GM12864 (cell line): ENCODE data around the gene UGT1A6.
"Not testable (repeated sequence)": the region's sequence is repeated elsewhere in the genome, so short reads cannot be mapped to it uniquely, and the experiment has no call there.

Source experiments
- DNase-seq: peaks from one replicate; pipeline ENCODE4 v3.0.0-alpha.2; 2011; ENCODE audit warnings: low read depth
- H3K4me3 ChIP-seq: 2 replicates; pipeline ENCODE4 v1.5.1; 2011; ENCODE audit warnings: mild to moderate bottlenecking, low read depth, low read length, control low read depth
- TF ChIP-seq, protein P1 (sequence below): IDR thresholded peaks from 2 replicates; pipeline ENCODE4 v1.5.1; 2011; ENCODE audit warnings: low read depth, mild to moderate bottlenecking, moderate library complexity, low read length, control low read depth, inconsistent platforms; ENCODE audit errors: missing control alignments

The UGT1A6 gene

DNA sequence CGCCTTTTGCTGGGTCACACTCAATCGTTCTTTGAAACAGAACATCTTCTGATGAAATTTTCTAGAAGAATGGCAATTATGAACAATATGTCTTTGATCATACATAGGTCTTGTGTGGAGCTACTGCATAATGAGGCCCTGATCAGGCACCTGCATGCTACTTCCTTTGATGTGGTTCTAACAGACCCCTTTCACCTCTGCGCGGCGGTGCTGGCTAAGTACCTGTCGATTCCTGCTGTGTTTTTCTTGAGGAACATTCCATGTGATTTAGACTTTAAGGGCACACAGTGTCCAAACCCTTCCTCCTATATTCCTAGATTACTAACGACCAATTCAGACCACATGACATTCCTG is 20.5 kb downstream of the UGT1A6 start:
- DNase-seq, result no peak
- TF ChIP-seq, protein P1, sequence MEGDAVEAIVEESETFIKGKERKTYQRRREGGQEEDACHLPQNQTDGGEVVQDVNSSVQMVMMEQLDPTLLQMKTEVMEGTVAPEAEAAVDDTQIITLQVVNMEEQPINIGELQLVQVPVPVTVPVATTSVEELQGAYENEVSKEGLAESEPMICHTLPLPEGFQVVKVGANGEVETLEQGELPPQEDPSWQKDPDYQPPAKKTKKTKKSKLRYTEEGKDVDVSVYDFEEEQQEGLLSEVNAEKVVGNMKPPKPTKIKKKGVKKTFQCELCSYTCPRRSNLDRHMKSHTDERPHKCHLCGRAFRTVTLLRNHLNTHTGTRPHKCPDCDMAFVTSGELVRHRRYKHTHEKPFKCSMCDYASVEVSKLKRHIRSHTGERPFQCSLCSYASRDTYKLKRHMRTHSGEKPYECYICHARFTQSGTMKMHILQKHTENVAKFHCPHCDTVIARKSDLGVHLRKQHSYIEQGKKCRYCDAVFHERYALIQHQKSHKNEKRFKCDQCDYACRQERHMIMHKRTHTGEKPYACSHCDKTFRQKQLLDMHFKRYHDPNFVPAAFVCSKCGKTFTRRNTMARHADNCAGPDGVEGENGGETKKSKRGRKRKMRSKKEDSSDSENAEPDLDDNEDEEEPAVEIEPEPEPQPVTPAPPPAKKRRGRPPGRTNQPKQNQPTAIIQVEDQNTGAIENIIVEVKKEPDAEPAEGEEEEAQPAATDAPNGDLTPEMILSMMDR, result no peak
- H3K4me3 ChIP-seq, result no peak overlapping the region

DNA sequence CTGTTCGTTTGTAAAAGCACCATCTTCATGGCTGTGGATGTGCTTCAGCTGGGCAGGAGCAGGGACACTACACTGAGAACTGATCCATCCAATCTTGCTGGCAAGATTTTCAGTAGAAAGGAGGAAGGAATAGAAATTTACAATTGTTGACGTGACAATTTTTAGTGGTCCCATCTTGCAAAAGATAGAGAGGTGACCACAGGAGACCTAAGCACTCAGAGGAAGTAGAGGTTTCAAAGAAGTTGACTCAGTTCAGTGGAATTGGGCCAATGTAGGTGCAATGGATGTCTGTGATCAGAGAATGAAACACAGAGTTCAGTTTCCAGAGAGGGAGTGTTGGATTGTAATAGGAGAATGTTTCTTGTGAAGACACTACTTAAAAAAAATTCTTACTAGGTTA is 21.4 kb downstream of the UGT1A6 start:
- TF ChIP-seq, protein P1, result no peak
- DNase-seq, result no peak
- no peak overlapping the region for H3K4me3 ChIP-seq

GRCh38 chr2:233718552-233718951 is 25.9 kb downstream of the UGT1A6 start, which contains the start of gene UGT1A4:
UGT1A4 (plus strand) TSS chr2:233718736; CDS start chr2:233718821, 85 bp downstream.
- no peak for DNase-seq
- no peak within 1 kb of the TSS for H3K4me3 ChIP-seq
- TF ChIP-seq, protein P1, result no peak

DNA sequence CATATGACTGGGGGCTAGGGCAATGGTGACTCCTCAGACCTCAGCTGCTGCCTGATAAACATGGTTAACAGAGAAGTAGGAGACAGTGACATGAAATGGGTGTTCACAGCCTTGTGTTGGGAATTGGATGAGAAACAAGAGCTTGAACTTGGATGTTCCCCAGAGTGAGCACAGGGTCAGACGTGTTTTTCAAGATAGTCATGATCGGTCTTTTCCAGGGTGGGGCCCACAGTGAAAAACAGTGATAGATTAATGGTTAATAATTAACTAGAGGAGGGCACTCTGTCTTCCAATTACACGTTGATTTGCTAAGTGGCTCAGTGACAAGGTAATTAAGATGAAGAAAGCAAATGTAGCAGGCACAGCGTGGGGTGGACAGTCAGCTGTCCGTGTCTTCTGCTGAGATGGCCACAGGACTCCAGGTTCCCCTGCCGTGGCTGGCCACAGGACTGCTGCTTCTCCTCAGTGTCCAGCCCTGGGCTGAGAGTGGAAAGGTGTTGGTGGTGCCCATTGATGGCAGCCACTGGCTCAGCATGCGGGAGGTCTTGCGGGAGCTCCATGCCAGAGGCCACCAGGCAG is 36.1 kb downstream of the UGT1A6 start, which contains the start of gene UGT1A3:
Gene UGT1A3, plus strand, starts transcription at position 320 of the 579 bp plus-strand sequence. Its CDS starts 85 bp downstream, at position 405.
- DNase-seq, result no peak
- no peak within 1 kb of the TSS for H3K4me3 ChIP-seq
- TF ChIP-seq, protein P1, result no peak

GRCh38 chr2:233736868-233737653 is 44.4 kb downstream of the UGT1A6 start:
- not testable (repeated sequence) for DNase-seq, H3K4me3 ChIP-seq

GRCh38 chr2:233740870-233741269 is 48.2 kb downstream of the UGT1A6 start:
- TF ChIP-seq, protein P1, result no peak
- H3K4me3 ChIP-seq, result no peak overlapping the region
- DNase-seq, result no peak

GRCh38 chr2:233743464-233744259 is 51.0 kb downstream of the UGT1A6 start:
- DNase-seq, result no peak
- TF ChIP-seq, protein P1, result no peak
- H3K4me3 ChIP-seq, result no peak overlapping the region
